HG02642 (cell line): ENCODE results near the gene OR2H1.

ENCODE experiments used
- ATAC-seq: cut with Tn5 transposase; IDR thresholded peaks from one replicate; pipeline ENCODE4 v1.9.1; 2021; ENCODE audit warnings: mild to moderate bottlenecking; ENCODE audit not compliant: unreplicated experiment, poor library complexity

Gene OR2H1

DNA sequence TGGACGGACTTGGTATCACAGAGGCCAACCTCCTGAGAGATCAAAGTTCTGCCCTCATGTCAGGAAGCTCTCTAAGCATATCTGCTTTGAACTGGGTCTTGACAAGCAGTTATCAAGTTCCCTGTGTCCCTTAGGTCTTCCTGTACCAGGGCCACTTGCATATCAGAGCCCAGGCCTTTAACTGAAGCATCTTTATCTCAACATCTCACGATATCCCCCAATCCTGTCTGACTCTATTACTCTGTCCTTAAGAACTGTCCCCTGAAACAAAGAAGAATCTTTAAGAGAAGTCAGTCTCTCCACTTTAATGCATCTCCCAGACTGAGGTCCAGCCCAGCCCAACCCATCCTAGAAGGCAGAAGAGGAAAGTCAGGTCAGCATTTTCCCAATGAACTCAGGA, 22.6 kb downstream of the OR2H1 start:
- ATAC-seq = no peak

DNA sequence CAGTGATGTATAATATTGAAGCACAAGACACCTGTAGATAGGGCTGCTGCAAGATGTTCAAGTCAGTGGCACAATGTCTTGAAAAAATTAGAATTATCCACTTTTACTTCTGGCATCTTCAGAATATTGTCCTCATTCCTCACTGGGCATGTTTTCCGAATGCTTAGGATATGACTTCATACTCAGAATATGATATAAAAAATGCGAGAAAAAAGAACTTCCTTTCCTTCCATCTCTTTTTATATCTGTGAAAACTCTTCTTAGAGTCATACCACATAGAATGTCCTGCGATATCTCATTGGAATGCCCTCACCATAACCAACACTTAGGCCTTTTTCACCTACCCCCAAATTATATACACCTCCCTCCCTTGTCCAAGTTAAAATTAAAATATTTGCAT, 26.2 kb downstream of the OR2H1 start:
- ATAC-seq = no peak

- no peak for ATAC-seq
Observed at GRCh38 chr6:29483735-29484134, 26.8 kb downstream of the OR2H1 start.

GRCh38 chr6:29486577-29486976, 29.6 kb downstream of the OR2H1 start:
- no peak for ATAC-seq

DNA sequence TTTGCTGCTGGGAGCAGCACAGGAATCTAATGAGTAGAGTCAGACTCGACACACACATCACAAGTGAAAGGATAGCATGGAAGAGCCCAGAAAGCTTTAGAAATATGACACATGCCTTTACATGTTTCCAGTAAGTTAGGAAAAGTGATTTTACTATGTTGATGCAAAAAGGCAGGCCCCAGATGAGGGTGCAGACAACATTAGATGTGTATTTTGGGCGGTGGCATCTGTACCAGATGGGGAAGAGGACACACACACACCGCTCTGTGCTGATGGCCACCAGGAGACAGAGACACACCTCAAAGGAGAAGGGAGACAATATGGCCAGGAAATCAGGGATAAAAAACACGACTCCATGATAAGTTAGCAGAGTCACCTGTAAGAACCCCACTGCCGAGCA, 30.2 kb downstream of the OR2H1 start:
- ATAC-seq = no peak

GRCh38 chr6:29487660-29488059, 30.7 kb downstream of the OR2H1 start, which contains the start of gene MAS1L:
TSS of gene MAS1L (minus strand) at chr6:29487956. CDS start at chr6:29487902, 54 bp downstream.
- ATAC-seq = no peak

- ATAC-seq = no peak
Observed at GRCh38 chr6:29488874-29489273, 31.9 kb downstream of the OR2H1 start.

DNA sequence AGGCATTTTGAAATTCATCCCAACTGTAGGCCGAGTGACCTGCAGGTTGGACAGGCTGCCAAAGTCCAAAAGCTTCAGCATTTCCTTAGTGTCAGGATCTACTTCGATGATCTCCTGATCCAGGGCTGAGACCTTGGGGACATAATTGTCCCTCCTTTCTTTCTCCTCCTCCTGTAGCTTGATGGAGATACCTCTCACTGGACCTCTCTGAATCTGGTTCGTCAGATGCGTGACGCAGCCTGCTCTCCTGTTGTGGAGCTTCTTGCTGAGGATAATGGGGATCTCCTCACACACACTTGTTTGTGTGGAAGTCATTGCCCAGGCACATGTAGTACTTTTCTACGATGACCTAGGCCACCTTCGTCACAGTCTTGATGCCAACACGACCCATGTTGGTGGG, 32.3 kb downstream of the OR2H1 start:
- no peak for ATAC-seq

- no peak for ATAC-seq
Observed at GRCh38 chr6:29490055-29490454, 33.1 kb downstream of the OR2H1 start.

GRCh38 chr6:29490552-29490951, 33.6 kb downstream of the OR2H1 start:
- ATAC-seq = no peak

- no peak for ATAC-seq
Observed at GRCh38 chr6:29491574-29491973, 34.6 kb downstream of the OR2H1 start.

DNA sequence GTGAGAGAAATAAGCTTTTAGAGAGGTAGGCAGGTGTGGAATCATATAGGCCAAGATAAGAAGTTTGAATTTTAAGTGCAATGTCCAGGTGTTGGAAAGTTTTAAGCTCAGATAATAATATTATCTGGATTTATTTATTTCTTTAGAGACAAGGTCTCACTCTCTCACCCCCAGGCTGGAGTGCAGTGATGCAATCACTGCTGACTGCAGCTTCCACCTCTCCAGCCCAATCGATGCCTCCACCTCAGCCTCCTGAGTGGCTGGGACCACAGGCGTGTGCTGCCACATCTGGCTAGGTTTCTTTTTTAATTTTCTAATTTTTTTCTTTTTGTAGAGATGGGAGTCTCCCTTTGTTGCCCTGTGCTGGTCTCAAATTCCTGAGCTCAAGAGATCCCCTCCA, 36.3 kb downstream of the OR2H1 start:
- ATAC-seq = no peak

DNA sequence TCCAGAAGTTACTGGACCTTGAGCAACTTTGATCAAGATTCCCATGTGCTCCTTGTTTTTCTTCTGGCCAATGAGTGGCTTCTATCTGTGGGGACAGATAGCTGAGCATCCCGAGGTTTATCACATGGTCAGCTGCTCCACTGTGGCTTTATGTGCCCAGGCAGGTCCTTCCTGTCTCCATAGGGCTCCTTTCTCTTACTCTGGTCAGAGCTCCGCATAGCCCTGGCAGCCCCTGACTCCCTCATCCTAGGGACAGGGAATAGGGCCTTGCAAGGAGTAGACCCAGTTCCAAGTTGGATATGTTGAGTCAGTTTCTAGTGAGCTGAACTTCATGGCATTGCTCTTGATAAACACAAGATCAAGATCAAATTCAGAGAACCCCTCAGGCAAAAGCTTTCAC, 37.2 kb downstream of the OR2H1 start:
- ATAC-seq = no peak

DNA sequence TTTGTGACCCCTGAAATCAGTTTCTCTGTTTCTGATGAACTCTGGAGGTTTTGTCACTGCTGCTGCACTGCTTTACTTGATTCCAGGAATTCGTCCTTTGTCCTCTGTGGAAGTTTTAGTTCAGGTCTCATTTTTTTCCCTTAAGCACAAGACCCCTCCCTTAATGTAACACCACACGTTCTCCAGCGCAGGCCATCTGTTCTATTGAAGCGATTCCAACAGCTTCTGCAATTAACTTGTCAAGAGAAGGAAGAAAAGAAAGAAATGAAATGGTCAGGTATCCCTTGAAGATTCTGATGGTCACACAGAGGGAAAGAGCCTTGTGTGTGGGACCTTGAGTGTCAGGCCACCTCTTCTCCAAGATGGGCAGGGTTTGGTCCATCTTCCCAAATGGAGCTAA, 38.6 kb downstream of the OR2H1 start:
- ATAC-seq = no peak

DNA sequence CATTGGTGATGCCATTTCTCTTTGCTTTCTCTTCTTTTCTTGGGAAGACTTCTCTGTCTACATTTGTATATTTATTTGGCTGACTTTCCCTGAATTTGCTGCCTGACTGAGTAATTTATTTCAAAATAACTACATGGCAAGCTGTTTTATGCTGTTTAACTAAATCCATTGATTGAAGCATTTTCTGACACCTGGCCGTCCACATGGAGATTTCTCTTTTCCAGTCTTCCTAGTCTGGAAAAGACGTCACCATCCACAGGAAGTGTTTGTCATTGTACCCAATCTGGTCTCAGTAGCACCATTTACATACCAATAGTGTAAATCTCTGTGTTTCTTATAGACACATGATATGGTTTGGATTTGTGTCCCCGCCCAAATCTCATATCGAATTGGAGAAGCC, 40.0 kb downstream of the OR2H1 start:
- ATAC-seq = no peak

DNA sequence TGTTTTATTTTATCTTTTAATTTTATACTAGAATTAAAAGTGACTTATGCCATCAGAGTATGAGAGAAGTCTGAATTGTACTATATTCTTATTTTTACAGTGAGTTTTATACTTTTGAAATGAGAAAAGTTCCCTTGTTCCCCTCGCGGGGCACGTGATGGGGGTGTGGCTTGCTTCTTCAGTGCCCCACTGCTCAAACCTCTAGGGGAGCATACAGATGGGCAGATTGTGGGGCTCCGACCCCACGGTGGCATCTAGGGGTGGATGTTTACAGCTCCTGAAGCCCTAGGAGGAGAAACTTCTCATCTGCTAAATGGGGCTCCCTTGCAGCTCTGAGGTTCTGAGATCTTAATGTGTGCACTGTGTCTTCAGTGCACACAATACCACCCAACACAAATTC, 42.7 kb downstream of the OR2H1 start:
- ATAC-seq = no peak

GRCh38 chr6:29500594-29500993, 43.6 kb downstream of the OR2H1 start:
- no peak for ATAC-seq

- ATAC-seq = no peak
Observed at GRCh38 chr6:29501106-29501505, 44.2 kb downstream of the OR2H1 start.

DNA sequence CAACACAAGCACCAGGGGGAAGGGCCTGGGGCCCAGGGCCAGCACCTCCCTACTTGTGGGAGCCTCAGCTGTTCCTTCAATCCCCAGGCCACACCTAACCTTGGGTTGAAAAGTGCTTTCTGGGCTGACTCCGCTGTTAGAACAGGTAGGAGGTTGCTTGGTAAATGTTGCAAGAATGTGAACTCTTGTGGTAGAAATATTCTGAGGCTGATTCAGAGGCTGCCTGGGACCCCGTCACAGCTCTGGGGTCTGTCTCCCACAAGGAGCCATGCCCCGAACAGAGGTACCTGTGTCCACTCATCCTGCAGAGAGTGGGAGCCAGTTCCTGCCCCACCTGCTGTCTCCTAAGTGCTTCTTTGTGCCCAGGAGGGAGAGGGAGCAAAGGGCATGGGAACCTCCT, 45.2 kb downstream of the OR2H1 start:
- no peak for ATAC-seq

DNA sequence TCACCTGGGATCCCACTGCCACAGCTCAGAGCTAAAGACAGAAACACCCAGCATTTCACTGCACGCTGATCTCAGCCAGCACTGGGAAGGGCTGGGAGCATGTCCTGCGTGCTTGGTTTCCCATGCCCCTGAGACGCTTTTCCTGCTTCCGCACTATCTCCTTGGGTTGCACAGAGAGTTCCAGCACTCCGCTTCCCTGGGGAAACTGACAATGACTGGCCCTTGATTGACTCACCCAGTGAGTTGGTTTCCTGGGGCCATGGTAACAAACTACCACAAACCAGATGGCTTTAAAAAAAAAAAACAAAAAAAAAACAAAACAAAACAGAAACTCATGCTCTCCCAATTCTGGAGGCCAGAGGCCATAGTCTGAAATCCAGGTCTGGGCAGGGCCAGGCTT, 45.6 kb downstream of the OR2H1 start:
- no peak for ATAC-seq

DNA sequence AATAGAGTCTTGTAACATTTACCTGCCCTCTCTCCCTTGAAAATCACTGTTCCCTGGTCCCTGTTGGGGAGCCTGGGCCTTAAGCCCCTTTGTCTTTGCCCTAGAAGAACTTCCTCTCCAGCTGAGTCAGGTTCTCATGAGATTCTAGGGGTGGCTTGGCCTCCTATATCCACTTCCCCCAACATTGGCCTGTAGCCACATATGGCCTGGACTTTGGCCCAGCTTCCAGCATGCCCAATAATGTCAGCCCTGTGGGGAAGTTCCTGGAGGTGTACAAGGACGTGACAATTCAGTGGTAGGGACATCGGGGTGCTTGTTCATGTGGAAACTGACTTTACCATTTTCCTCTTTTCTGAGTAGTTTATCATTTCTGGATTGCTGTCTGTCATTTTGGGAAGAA, 48.0 kb downstream of the OR2H1 start:
- no peak for ATAC-seq

- no peak for ATAC-seq
Observed at GRCh38 chr6:29505808-29506207, 48.9 kb downstream of the OR2H1 start.

GRCh38 chr6:29506446-29507067, 49.6 kb downstream of the OR2H1 start:
- no peak for ATAC-seq
